Neural cell (in vitro differentiated cells): ENCODE measurements around the gene C1orf21. TPM values are rescaled to one million over a fixed set of nuclear protein-coding genes. Genes with fewer than 3 reads are reported as not detected.

Experiments
- H2AFZ ChIP-seq: fragments of 200-600, 300-800 bp; sonication (generic), shearing (Covaris generic); 2 replicates; pipeline ENCODE4 v1.6.0; 2014; ENCODE audit warnings: low read depth, mild to moderate bottlenecking, antibody characterized with exemption, low read length, moderate library complexity
- H3F3A ChIP-seq: fragments of 200-600 bp; shearing (Covaris generic); 2 replicates; pipeline ENCODE4 v1.6.1; 2016; ENCODE audit warnings: mild to moderate bottlenecking, moderate library complexity, mixed read lengths, antibody characterized with exemption, low read length; ENCODE audit not compliant: insufficient read depth, poor library complexity, severe bottlenecking
- H3K27ac ChIP-seq: fragments of 200-600, 300-800 bp; sonication (generic), shearing (Covaris generic); 2 replicates; pipeline ENCODE4 v1.5.1; 2014; ENCODE audit warnings: mild to moderate bottlenecking, low read length, moderate library complexity
- H3K27me3 ChIP-seq: fragments of 300-800, 200-600 bp; sonication (generic), shearing (Covaris generic); 2 replicates; pipeline ENCODE4 v1.6.0; 2014; ENCODE audit warnings: mild to moderate bottlenecking, low read depth, low read length, moderate library complexity; ENCODE audit not compliant: insufficient read depth
- H3K36me3 ChIP-seq: fragments of 300-800, 200-600 bp; sonication (generic), shearing (Covaris generic); 2 replicates; pipeline ENCODE4 v1.5.1; 2014; ENCODE audit warnings: mild to moderate bottlenecking, antibody characterized with exemption, low read length, moderate library complexity; ENCODE audit not compliant: insufficient read depth
- H3K4me2 ChIP-seq: fragments of 300-800, 200-600 bp; sonication (generic), shearing (Covaris generic); 2 replicates; pipeline ENCODE4 v1.6.0; 2014; ENCODE audit warnings: mild to moderate bottlenecking, low read length
- H3K4me3 ChIP-seq: fragments of 300-800, 200-600 bp; sonication (generic), shearing (Covaris generic); 2 replicates; pipeline ENCODE4 v1.5.1; 2014; ENCODE audit warnings: mild to moderate bottlenecking, low read length, moderate library complexity
- H3K79me2 ChIP-seq: fragments of 200-600 bp; shearing (Covaris generic); replicated peaks from 2 replicates; pipeline ENCODE4 v1.6.0; 2014; ENCODE audit warnings: mild to moderate bottlenecking, low read length, moderate library complexity; ENCODE audit not compliant: insufficient read depth
- H3K9ac ChIP-seq: fragments of 300-800, 200-600 bp; sonication (generic), shearing (Covaris generic); 2 replicates; pipeline ENCODE4 v1.6.1; 2016; ENCODE audit warnings: mild to moderate bottlenecking, low read length, mixed read lengths
- H3K9me2 ChIP-seq: fragments of 200-600 bp; shearing (Covaris generic); 2 replicates; pipeline ENCODE4 v1.6.1; 2016; ENCODE audit warnings: mild to moderate bottlenecking, low read length, mixed read lengths; ENCODE audit not compliant: insufficient read depth
- H3K9me3 ChIP-seq: fragments of 200-600, 300-800 bp; sonication (generic), shearing (Covaris generic); 2 replicates; pipeline ENCODE4 v1.6.1; 2016; ENCODE audit warnings: mild to moderate bottlenecking, mixed run types, low read length, moderate library complexity, mixed read lengths
- H4K20me1 ChIP-seq: fragments of 200-600 bp; shearing (Covaris generic); 2 replicates; pipeline ENCODE4 v1.6.1; 2016; ENCODE audit warnings: mild to moderate bottlenecking, mixed run types; ENCODE audit not compliant: insufficient read depth
- CTCF ChIP-seq: fragments of 450-650 bp; IDR thresholded peaks from 2 replicates; pipeline ENCODE4 v1.5.1; 2014; ENCODE audit warnings: antibody characterized with exemption, mild to moderate bottlenecking, moderate library complexity; ENCODE audit not compliant: poor library complexity, severe bottlenecking
- EP300 ChIP-seq: fragments of 450-650 bp; conservative IDR thresholded peaks from 2 replicates; pipeline ENCODE4 v1.6.1; 2014; ENCODE audit warnings: antibody characterized with exemption, mild to moderate bottlenecking, moderate library complexity; ENCODE audit not compliant: poor library complexity, severe bottlenecking
- EZH2 ChIP-seq: fragments of 200-600, 300-800 bp; shearing (Covaris generic), sonication (generic); IDR thresholded peaks from 2 replicates; pipeline ENCODE4 v1.6.1; 2014; ENCODE audit warnings: antibody characterized with exemption, low read length, borderline replicate concordance, mild to moderate bottlenecking; ENCODE audit not compliant: insufficient read depth, poor library complexity, severe bottlenecking
- MXI1 ChIP-seq: fragments of 450-650 bp; conservative IDR thresholded peaks from 2 replicates; pipeline ENCODE4 v1.6.1; 2014; ENCODE audit warnings: antibody characterized with exemption, mild to moderate bottlenecking; ENCODE audit not compliant: poor library complexity, severe bottlenecking
- POLR2AphosphoS5 ChIP-seq: IDR thresholded peaks from 2 replicates; pipeline ENCODE4 v1.6.1; 2012
- RAD21 ChIP-seq: fragments of 450-650 bp; conservative IDR thresholded peaks from 2 replicates; pipeline ENCODE4 v1.6.1; 2014; ENCODE audit warnings: antibody characterized with exemption, mild to moderate bottlenecking, moderate library complexity
- REST ChIP-seq: IDR thresholded peaks from 2 replicates; pipeline ENCODE4 v1.6.1; 2012; ENCODE audit warnings: borderline replicate concordance
- SMC3 ChIP-seq: fragments of 450-650 bp; conservative IDR thresholded peaks from 2 replicates; pipeline ENCODE4 v1.6.1; 2014; ENCODE audit warnings: antibody characterized with exemption, mild to moderate bottlenecking, moderate library complexity; ENCODE audit not compliant: poor library complexity
- TAF1 ChIP-seq: IDR thresholded peaks from 2 replicates; pipeline ENCODE4 v1.6.1; 2012; ENCODE audit warnings: low read depth
- polyA plus RNA-seq: library from polyadenylated mRNA; depleted of rRNA; stranded (reverse); fragments of >200 nt; gene quantifications from 2 replicates; pipeline ENCODE4 v1.2.3, GENCODE V29; 2014

Gene C1orf21
- polyA plus RNA-seq, 1 donor from 2014 or later: 21.1 TPM

DNA sequence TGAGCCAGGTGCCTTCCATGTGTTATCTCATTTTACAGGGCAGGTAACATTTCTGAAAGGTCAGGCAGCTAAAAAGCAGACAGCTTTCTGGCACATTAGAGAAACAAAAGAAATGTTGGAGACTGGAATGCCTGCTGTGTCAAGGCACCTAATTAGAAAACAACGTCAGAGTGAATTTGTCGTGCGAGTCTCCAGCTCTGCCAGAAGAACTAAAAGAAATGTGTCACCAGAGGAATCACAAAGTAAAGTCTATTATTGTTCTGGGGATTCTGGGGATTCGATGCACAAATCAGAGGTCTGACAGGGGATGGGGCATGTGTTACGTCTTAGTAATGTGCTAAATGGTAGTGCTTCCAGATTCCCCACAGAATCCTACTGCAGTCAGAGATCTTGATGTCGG is 278.5 kb downstream of the C1orf21 start:
- Histone ChIP-seq H3K79me2 (no peaks in the 10 kb centered on the region), H3F3A (no peaks in the 10 kb centered on the region), H4K20me1 (no peaks in the 10 kb centered on the region), H3K27ac (no peak overlapping the region), H2AFZ (no peak overlapping the region), H3K36me3 (no peaks in the 10 kb centered on the region), H3K9me2 (no peaks in the 10 kb centered on the region), H3K4me2 (no peak overlapping the region), H3K9me3 (no peaks in the 10 kb centered on the region), H3K4me3 (peak overlapping the region; percentile 8), H3K27me3 (no peaks in the 10 kb centered on the region), H3K9ac (no peak overlapping the region)
- TF ChIP-seq TAF1 (no peak), EZH2 (no peak), CTCF (no peak)

- H3K9me3 ChIP-seq: no peaks in the 10 kb centered on the region
- no peak overlapping the region for H3K4me2 ChIP-seq
- no peaks in the 10 kb centered on the region for H3K79me2 ChIP-seq
- no peak for TF ChIP-seq REST
- TF ChIP-seq POLR2AphosphoS5: no peak
- no peak for TF ChIP-seq EP300
- no peak for TF ChIP-seq EZH2
- no peak for TF ChIP-seq SMC3
- TF ChIP-seq TAF1: no peak
- TF ChIP-seq MXI1: no peak
- no peak for TF ChIP-seq RAD21
- no peak for TF ChIP-seq CTCF
- H4K20me1 ChIP-seq: no peaks in the 10 kb centered on the region
- H3F3A ChIP-seq: no peaks in the 10 kb centered on the region
- no peak overlapping the region for H2AFZ ChIP-seq
- H3K27me3 ChIP-seq: no peaks in the 10 kb centered on the region
- no peaks in the 10 kb centered on the region for H3K9me2 ChIP-seq
- no peaks in the 10 kb centered on the region for H3K36me3 ChIP-seq
- H3K27ac ChIP-seq: no peak overlapping the region
- H3K4me3 ChIP-seq: no peak overlapping the region
- no peak overlapping the region for H3K9ac ChIP-seq
These were observed 282.6 kb downstream of the C1orf21 start for GRCh38 chr1:184669391-184669790.
